B cell (primary cell): ENCODE measurements around the gene L3MBTL4.

Experiments used
- CTCF ChIP-seq: fragments of 200-600 bp; IDR thresholded peaks from one replicate; pipeline ENCODE4 v1.8.0; 2022; ENCODE audit warnings: antibody characterized with exemption, mild to moderate bottlenecking
- EZH2 ChIP-seq: IDR thresholded peaks from 2 replicates; pipeline ENCODE4 v1.6.1; 2012; ENCODE audit warnings: borderline replicate concordance, low read depth, mild to moderate bottlenecking, moderate library complexity, low read length; ENCODE audit not compliant: insufficient read depth, poor library complexity, severe bottlenecking

GRCh38 chr18:6313415-6313814 is 101.3 kb downstream of the L3MBTL4 start:
- TF ChIP-seq CTCF = no peak
- TF ChIP-seq EZH2 = no peak
